Hepatocyte (in vitro differentiated cells): ENCODE results near the gene INO80D. TPM values are rescaled to one million over a fixed set of nuclear protein-coding genes. Genes with fewer than 3 reads are reported as not detected.

Experiments used
- DNase-seq: peaks from one replicate; pipeline ENCODE4 v3.0.0-alpha.2; 2016; ENCODE audit warnings: low spot score
- H2AFZ ChIP-seq: fragments of 200-600 bp; sonication (generic); 2 replicates; pipeline ENCODE4 v1.6.0; 2016; ENCODE audit warnings: antibody characterized with exemption, mild to moderate bottlenecking
- H3K27ac ChIP-seq: fragments of 200-600 bp; sonication (generic); 2 replicates; pipeline ENCODE4 v1.5.1; 2016; ENCODE audit warnings: mild to moderate bottlenecking
- H3K27me3 ChIP-seq: fragments of 200-600 bp; sonication (generic); 2 replicates; pipeline ENCODE4 v1.6.1; 2016
- H3K36me3 ChIP-seq: fragments of 200-600 bp; sonication (generic); replicated peaks from 2 replicates; pipeline ENCODE4 v1.5.1; 2016; ENCODE audit warnings: low read depth; ENCODE audit not compliant: insufficient read depth
- H3K4me1 ChIP-seq: fragments of 200-600 bp; sonication (generic); 2 replicates; pipeline ENCODE4 v1.5.1; 2016; ENCODE audit warnings: mild to moderate bottlenecking, moderate library complexity; ENCODE audit not compliant: insufficient read depth
- H3K4me2 ChIP-seq: fragments of 200-600 bp; sonication (generic); 2 replicates; pipeline ENCODE4 v1.6.0; 2016
- H3K4me3 ChIP-seq: fragments of 200-600 bp; sonication (generic); 2 replicates; pipeline ENCODE4 v1.5.1; 2016; ENCODE audit warnings: mild to moderate bottlenecking
- H3K79me2 ChIP-seq: fragments of 200-600 bp; sonication (generic); 2 replicates; pipeline ENCODE4 v1.6.0; 2017; ENCODE audit warnings: mild to moderate bottlenecking
- H3K9me2 ChIP-seq: fragments of 200-600 bp; sonication (generic); replicated peaks from 2 replicates; pipeline ENCODE4 v1.6.0; 2017; ENCODE audit warnings: mild to moderate bottlenecking; ENCODE audit not compliant: insufficient read depth
- H3K9me3 ChIP-seq: fragments of 200-600 bp; sonication (generic); 2 replicates; pipeline ENCODE4 v1.5.1; 2016; ENCODE audit warnings: low read depth, mild to moderate bottlenecking
- H4K20me1 ChIP-seq: fragments of 200-600 bp; sonication (generic); 2 replicates; pipeline ENCODE4 v1.6.0; 2016; ENCODE audit warnings: mild to moderate bottlenecking; ENCODE audit not compliant: insufficient read depth, poor library complexity, severe bottlenecking
- CTCF ChIP-seq: fragments of 200-600 bp; sonication (generic); IDR thresholded peaks from 2 replicates; pipeline ENCODE4 v1.5.1; 2016; ENCODE audit warnings: antibody characterized with exemption, mild to moderate bottlenecking; ENCODE audit not compliant: poor library complexity
- EZH2 ChIP-seq: fragments of 200-600 bp; sonication (generic); IDR thresholded peaks from 2 replicates; pipeline ENCODE4 v1.6.1; 2016; ENCODE audit warnings: antibody characterized with exemption, mild to moderate bottlenecking, borderline replicate concordance
- EZH2phosphoT487 ChIP-seq: fragments of 200-600 bp; sonication (generic); IDR thresholded peaks from one replicate; pipeline ENCODE4 v1.6.1; 2018; ENCODE audit warnings: antibody characterized with exemption, mild to moderate bottlenecking, low read depth, moderate library complexity; ENCODE audit not compliant: unreplicated experiment, severe bottlenecking
- WGBS: methylation state at CpG from one replicate; pipeline ENCODE4 v1.1.6; 2016; ENCODE audit warnings: low lambda C conversion rate; ENCODE audit errors: missing lambda C conversion rate; 5-methylcytosine and 5-hydroxymethylcytosine counted together
- polyA plus RNA-seq: library from polyadenylated mRNA; unstranded; fragments of >200 nt; fragmentation: Nextera tagmentation; extraction: Ambion mirVana; gene quantifications from 2 replicates; pipeline ENCODE4 v1.2.1, GENCODE V29; 2016
- total RNA-seq: library from RNA; depleted of rRNA; stranded (reverse); fragments of >200 nt; gene quantifications from 2 replicates; pipeline ENCODE4 v1.2.3, GENCODE V29; 2014

The INO80D gene
- total and polyA plus RNA-seq, 2 experiments from 2014 or later = 6.6 to 15.0 TPM

GRCh38 chr2:205965707-205966106, 120.3 kb downstream of the INO80D start:
- TF ChIP-seq EZH2phosphoT487 (no peak), EZH2 (no peak), CTCF (no peak)
- H4K20me1 ChIP-seq = no peaks in the 10 kb centered on the region
- no peaks in the 10 kb centered on the region for H3K9me3 ChIP-seq
- H3K9me2 ChIP-seq = no peaks in the 10 kb centered on the region
- WGBS = 95% methylated on average over 15 of the region's 15 CpGs
- no peak overlapping the region for H3K27ac ChIP-seq
- H3K27me3 ChIP-seq = no peaks in the 10 kb centered on the region
- no peak for DNase-seq
- H3K4me3 ChIP-seq = no peak overlapping the region
- no peaks in the 10 kb centered on the region for H3K79me2 ChIP-seq
- H2AFZ ChIP-seq = no peak overlapping the region
- no peaks in the 10 kb centered on the region for H3K4me1 ChIP-seq
- H3K4me2 ChIP-seq = no peak overlapping the region
- no peaks in the 10 kb centered on the region for H3K36me3 ChIP-seq

- TF ChIP-seq CTCF (no peak), EZH2 (no peak), EZH2phosphoT487 (no peak)
- H4K20me1 ChIP-seq = no peaks in the 10 kb centered on the region
- no peak overlapping the region for H2AFZ ChIP-seq
- H3K4me1 ChIP-seq = no peaks in the 10 kb centered on the region
- H3K27ac ChIP-seq = no peak overlapping the region
- no peak for DNase-seq
- H3K9me3 ChIP-seq = no peaks in the 10 kb centered on the region
- H3K4me3 ChIP-seq = no peak overlapping the region
- H3K36me3 ChIP-seq = no peaks in the 10 kb centered on the region
- no peaks in the 10 kb centered on the region for H3K79me2 ChIP-seq
- no peaks in the 10 kb centered on the region for H3K27me3 ChIP-seq
- no peaks in the 10 kb centered on the region for H3K9me2 ChIP-seq
- 66% methylated on average over 8 of the region's 8 CpGs for WGBS
- H3K4me2 ChIP-seq = no peak overlapping the region
Measured at GRCh38 chr2:205964111-205964761, 121.7 kb downstream of the INO80D start.

GRCh38 chr2:205959521-205959920, 126.5 kb downstream of the INO80D start:
- TF ChIP-seq EZH2phosphoT487 = no peak
- no peak for TF ChIP-seq EZH2
- no peak for TF ChIP-seq CTCF
- no peak overlapping the region for H3K27ac ChIP-seq
- H3K9me2 ChIP-seq = no peaks in the 10 kb centered on the region
- H3K36me3 ChIP-seq = no peaks in the 10 kb centered on the region
- no peaks in the 10 kb centered on the region for H3K27me3 ChIP-seq
- H3K4me3 ChIP-seq = no peak overlapping the region
- no peaks in the 10 kb centered on the region for H3K9me3 ChIP-seq
- no peaks in the 10 kb centered on the region for H3K4me1 ChIP-seq
- no peaks in the 10 kb centered on the region for H3K79me2 ChIP-seq
- DNase-seq = no peak
- no peak overlapping the region for H2AFZ ChIP-seq
- no peaks in the 10 kb centered on the region for H4K20me1 ChIP-seq
- H3K4me2 ChIP-seq = no peak overlapping the region
- 93% methylated on average over 9 of the region's 9 CpGs for WGBS
